GM20000 (cell line): Measurements from ENCODE around the gene CELSR1.

Experiments used
- DNase-seq: peaks from one replicate; pipeline ENCODE4 v3.0.0; 2012; ENCODE audit warnings: low spot score
- CTCF ChIP-seq: IDR thresholded peaks from 2 replicates; pipeline ENCODE4 v1.5.1; 2012; ENCODE audit warnings: mild to moderate bottlenecking, control low read depth; ENCODE audit errors: extremely low read depth, missing control alignments

CELSR1 gene

GRCh38 chr22:46363611-46364321 is 173.7 kb downstream of the CELSR1 start:
- no peak for DNase-seq
- TF ChIP-seq CTCF, result no peak

GRCh38 chr22:46362934-46363515 is 174.4 kb downstream of the CELSR1 start:
- TF ChIP-seq CTCF, result no peak
- DNase-seq, result no peak

- no peak for DNase-seq
- TF ChIP-seq CTCF, result no peak
These were observed 175.1 kb downstream of the CELSR1 start for GRCh38 chr22:46362203-46362933.

- DNase-seq, result no peak
- TF ChIP-seq CTCF, result no peak
These were observed 175.6 kb downstream of the CELSR1 start for GRCh38 chr22:46361826-46362202.

- no peak for DNase-seq
- no peak for TF ChIP-seq CTCF
These were observed 176.5 kb downstream of the CELSR1 start for GRCh38 chr22:46360891-46361290.

GRCh38 chr22:46360097-46360496 is 177.3 kb downstream of the CELSR1 start:
- no peak for DNase-seq
- TF ChIP-seq CTCF, result no peak

- DNase-seq, result no peak
- no peak for TF ChIP-seq CTCF
These were observed 178.1 kb downstream of the CELSR1 start for GRCh38 chr22:46359362-46359761.
